Liver (tissue), 9 donors: ENCODE measurements around the gene NIP7. TPM values are rescaled to one million over a fixed set of nuclear protein-coding genes. Genes with fewer than 3 reads are reported as not detected.

Experiments
- DNase-seq: peaks from one replicate; pipeline ENCODE4 v3.0.0-alpha.2; 2017; ENCODE audit warnings: low spot score
- H3K27ac ChIP-seq, 2 donors: one replicate each; pipeline ENCODE4 v1.7.0; 2013; ENCODE audit warnings: inconsistent platforms in 2 of 2, low read length in 2 of 2, control low read depth in 1 of 2, low read depth in 1 of 2, mild to moderate bottlenecking in 1 of 2
- H3K27me3 ChIP-seq, 4 donors: one replicate each; pipeline versions ENCODE4 v1.6.1 to v1.7.0; 2013; ENCODE audit warnings: low read length in 3 of 4, inconsistent platforms in 1 of 4, mild to moderate bottlenecking in 1 of 4, moderate library complexity in 1 of 4; ENCODE audit not compliant: control insufficient read depth in 4 of 4, insufficient read depth in 4 of 4
- H3K36me3 ChIP-seq, 4 donors: one replicate each; pipeline versions ENCODE4 v1.6.1 to v1.7.0; 2013; ENCODE audit warnings: low read length in 3 of 4, mild to moderate bottlenecking in 3 of 4, low read depth in 1 of 4, moderate library complexity in 1 of 4; ENCODE audit not compliant: control insufficient read depth in 4 of 4, insufficient read depth in 3 of 4
- H3K4me1 ChIP-seq, 4 donors: one replicate each; pipeline versions ENCODE4 v1.6.1 to v1.7.0; 2013; ENCODE audit warnings: low read length in 3 of 4, mild to moderate bottlenecking in 3 of 4, moderate library complexity in 1 of 4; ENCODE audit not compliant: control insufficient read depth in 4 of 4, insufficient read depth in 4 of 4
- H3K4me3 ChIP-seq, 3 donors: one replicate each; pipeline versions ENCODE4 v1.6.1 to v1.7.0; 2013; ENCODE audit warnings: low read length in 3 of 3, control low read depth in 1 of 3, low read depth in 1 of 3, mild to moderate bottlenecking in 1 of 3
- H3K9ac ChIP-seq, 2 donors: one replicate each; pipeline ENCODE4 v1.7.0; 2013; ENCODE audit warnings: low read length in 2 of 2, mild to moderate bottlenecking in 2 of 2, moderate library complexity in 2 of 2, control low read depth in 1 of 2, low read depth in 1 of 2
- H3K9me3 ChIP-seq, 4 donors: one replicate each; pipeline versions ENCODE4 v1.6.1 to v1.7.0; 2013; ENCODE audit warnings: low read length in 3 of 4; ENCODE audit not compliant: control insufficient read depth in 4 of 4
- ATF3 ChIP-seq: IDR thresholded peaks from 2 replicates; pipeline ENCODE4 v1.6.1; 2016; ENCODE audit warnings: antibody characterized with exemption
- EGR1 ChIP-seq, 2 donors: IDR thresholded peaks; 2 replicates each; pipeline ENCODE4 v1.6.1; 2016 to 2018; ENCODE audit warnings: antibody characterized with exemption in 2 of 2, low read depth in 2 of 2
- FOXA1 ChIP-seq: IDR thresholded peaks from 2 replicates; pipeline ENCODE4 v1.6.1; 2016; ENCODE audit warnings: antibody characterized with exemption
- FOXA2 ChIP-seq: IDR thresholded peaks from 2 replicates; pipeline ENCODE4 v1.6.1; 2016; ENCODE audit warnings: antibody characterized with exemption
- GABPA ChIP-seq, 2 donors: IDR thresholded peaks in 1 of 2; conservative IDR thresholded peaks in 1 of 2; 2 replicates each; pipeline ENCODE4 v1.6.1; 2016; ENCODE audit warnings: antibody characterized with exemption in 2 of 2, mild to moderate bottlenecking in 1 of 2, moderate library complexity in 1 of 2
- HNF4A ChIP-seq, 2 donors: conservative IDR thresholded peaks; 2 replicates each; pipeline ENCODE4 v1.6.1; 2016; ENCODE audit warnings: antibody characterized with exemption in 2 of 2, mild to moderate bottlenecking in 2 of 2
- HNF4G ChIP-seq: IDR thresholded peaks from 2 replicates; pipeline ENCODE4 v1.6.1; 2016; ENCODE audit warnings: antibody characterized with exemption
- JUND ChIP-seq, 2 donors: IDR thresholded peaks; 2 replicates each; pipeline ENCODE4 v1.6.1; 2016; ENCODE audit warnings: antibody characterized with exemption in 2 of 2
- NR2F2 ChIP-seq: IDR thresholded peaks from 2 replicates; pipeline ENCODE4 v1.6.1; 2016; ENCODE audit warnings: antibody characterized with exemption
- RAD21 ChIP-seq, 2 donors: IDR thresholded peaks; 2 replicates each; pipeline ENCODE4 v1.6.1; 2016; ENCODE audit warnings: antibody characterized with exemption in 2 of 2, mild to moderate bottlenecking in 2 of 2
- RXRA ChIP-seq, 2 donors: IDR thresholded peaks; 2 replicates each; pipeline ENCODE4 v1.6.1; 2017 to 2018; ENCODE audit warnings: antibody characterized with exemption in 2 of 2, mild to moderate bottlenecking in 1 of 2
- SP1 ChIP-seq: IDR thresholded peaks from 2 replicates; pipeline ENCODE4 v1.6.1; 2018; ENCODE audit warnings: antibody characterized with exemption, mild to moderate bottlenecking
- TAF1 ChIP-seq: conservative IDR thresholded peaks from 2 replicates; pipeline ENCODE4 v1.6.1; 2016; ENCODE audit warnings: antibody characterized with exemption, mild to moderate bottlenecking
- YY1 ChIP-seq: IDR thresholded peaks from 2 replicates; pipeline ENCODE4 v1.6.1; 2016; ENCODE audit warnings: antibody characterized with exemption, mild to moderate bottlenecking
- ZBTB33 ChIP-seq: IDR thresholded peaks from 2 replicates; pipeline ENCODE4 v1.6.1; 2016; ENCODE audit warnings: antibody characterized with exemption
- WGBS: extraction: QIAGEN DNeasy Blood & Tissue Kit; methylation state at CpG from one replicate; pipeline ENCODE4 v1.1.7; 2013; 5-methylcytosine and 5-hydroxymethylcytosine counted together
- polyA plus RNA-seq, 2 donors: library from polyadenylated mRNA; stranded (reverse) in 1 of 2; unstranded in 1 of 2; fragments of 200-250 nt in 1 of 2; fragments of >200 nt in 1 of 2; fragmentation: Nextera tagmentation in 1 of 2; extraction: Ambion mirVana in 1 of 2; gene quantifications; one replicate each; pipeline versions ENCODE4 v1.2.1 to v1.2.3, GENCODE V29; 2013 to 2015
- total RNA-seq, 2 donors: library from RNA; depleted of rRNA; stranded (reverse); fragments of >200 nt; gene quantifications; one replicate each; pipeline ENCODE4 v1.2.3, GENCODE V29; 2014
- TF ChIP-seq, protein P1 (sequence below): IDR thresholded peaks from 2 replicates; pipeline ENCODE4 v1.6.1; 2016; ENCODE audit warnings: antibody characterized with exemption
- TF ChIP-seq, protein P2 (sequence below): fragments of 150-350 bp; IDR thresholded peaks from 2 replicates; pipeline ENCODE4 v1.5.1; 2017; ENCODE audit warnings: improper control_type of control experiment, low read depth, low read length; ENCODE audit not compliant: missing input control
- TF ChIP-seq, protein P3 (sequence below): IDR thresholded peaks from 2 replicates; pipeline ENCODE4 v1.6.1; 2016; ENCODE audit warnings: antibody characterized with exemption, mild to moderate bottlenecking
- donor health status: healthy.
- donor health status: healthy.
- donor health status: healthy.
- donor health status: healthy.
- donor health status: healthy.

Gene NIP7
- total and polyA plus RNA-seq, 4 donors: 7.4 to 14.0 (median 11.1) TPM

- 22% methylated on average over 7 of the region's 7 CpGs for WGBS
- H3K27ac ChIP-seq: peak overlapping the region; percentile 52 to 87
- TF ChIP-seq FOXA2 (peak; percentile 42), HNF4G (peak; percentile 98), ATF3 (no peak), TAF1 (no peak), JUND (IDR thresholded peaks at IDR 0.05) (peak; percentile 68 to 72), YY1 (peak; percentile 94), RAD21 (IDR thresholded peaks at IDR 0.05) (peak; percentile 45 to 48), GABPA (IDR thresholded peaks at IDR 0.05 in 1 of 2, conservative IDR thresholded peaks at IDR 0.05 in 1 of 2) (peak; percentile 13 to 71), SP1 (peak; percentile 99), RXRA (IDR thresholded peaks at IDR 0.05) (peak; percentile 94 to 95), NR2F2 (peak; percentile 26), ZBTB33 (peak; percentile 74), HNF4A (conservative IDR thresholded peaks at IDR 0.05) (peak; percentile 99), EGR1 (IDR thresholded peaks at IDR 0.05; ENCODE audit: low read depth in 2 of 2) (peak in 1 of 2 donors; percentile 25), FOXA1 (peak; percentile 72)
- TF ChIP-seq, protein P1, sequence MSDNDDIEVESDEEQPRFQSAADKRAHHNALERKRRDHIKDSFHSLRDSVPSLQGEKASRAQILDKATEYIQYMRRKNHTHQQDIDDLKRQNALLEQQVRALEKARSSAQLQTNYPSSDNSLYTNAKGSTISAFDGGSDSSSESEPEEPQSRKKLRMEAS: peak; percentile 93
- TF ChIP-seq, protein P2, sequence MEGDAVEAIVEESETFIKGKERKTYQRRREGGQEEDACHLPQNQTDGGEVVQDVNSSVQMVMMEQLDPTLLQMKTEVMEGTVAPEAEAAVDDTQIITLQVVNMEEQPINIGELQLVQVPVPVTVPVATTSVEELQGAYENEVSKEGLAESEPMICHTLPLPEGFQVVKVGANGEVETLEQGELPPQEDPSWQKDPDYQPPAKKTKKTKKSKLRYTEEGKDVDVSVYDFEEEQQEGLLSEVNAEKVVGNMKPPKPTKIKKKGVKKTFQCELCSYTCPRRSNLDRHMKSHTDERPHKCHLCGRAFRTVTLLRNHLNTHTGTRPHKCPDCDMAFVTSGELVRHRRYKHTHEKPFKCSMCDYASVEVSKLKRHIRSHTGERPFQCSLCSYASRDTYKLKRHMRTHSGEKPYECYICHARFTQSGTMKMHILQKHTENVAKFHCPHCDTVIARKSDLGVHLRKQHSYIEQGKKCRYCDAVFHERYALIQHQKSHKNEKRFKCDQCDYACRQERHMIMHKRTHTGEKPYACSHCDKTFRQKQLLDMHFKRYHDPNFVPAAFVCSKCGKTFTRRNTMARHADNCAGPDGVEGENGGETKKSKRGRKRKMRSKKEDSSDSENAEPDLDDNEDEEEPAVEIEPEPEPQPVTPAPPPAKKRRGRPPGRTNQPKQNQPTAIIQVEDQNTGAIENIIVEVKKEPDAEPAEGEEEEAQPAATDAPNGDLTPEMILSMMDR: no peak
- TF ChIP-seq, protein P3, sequence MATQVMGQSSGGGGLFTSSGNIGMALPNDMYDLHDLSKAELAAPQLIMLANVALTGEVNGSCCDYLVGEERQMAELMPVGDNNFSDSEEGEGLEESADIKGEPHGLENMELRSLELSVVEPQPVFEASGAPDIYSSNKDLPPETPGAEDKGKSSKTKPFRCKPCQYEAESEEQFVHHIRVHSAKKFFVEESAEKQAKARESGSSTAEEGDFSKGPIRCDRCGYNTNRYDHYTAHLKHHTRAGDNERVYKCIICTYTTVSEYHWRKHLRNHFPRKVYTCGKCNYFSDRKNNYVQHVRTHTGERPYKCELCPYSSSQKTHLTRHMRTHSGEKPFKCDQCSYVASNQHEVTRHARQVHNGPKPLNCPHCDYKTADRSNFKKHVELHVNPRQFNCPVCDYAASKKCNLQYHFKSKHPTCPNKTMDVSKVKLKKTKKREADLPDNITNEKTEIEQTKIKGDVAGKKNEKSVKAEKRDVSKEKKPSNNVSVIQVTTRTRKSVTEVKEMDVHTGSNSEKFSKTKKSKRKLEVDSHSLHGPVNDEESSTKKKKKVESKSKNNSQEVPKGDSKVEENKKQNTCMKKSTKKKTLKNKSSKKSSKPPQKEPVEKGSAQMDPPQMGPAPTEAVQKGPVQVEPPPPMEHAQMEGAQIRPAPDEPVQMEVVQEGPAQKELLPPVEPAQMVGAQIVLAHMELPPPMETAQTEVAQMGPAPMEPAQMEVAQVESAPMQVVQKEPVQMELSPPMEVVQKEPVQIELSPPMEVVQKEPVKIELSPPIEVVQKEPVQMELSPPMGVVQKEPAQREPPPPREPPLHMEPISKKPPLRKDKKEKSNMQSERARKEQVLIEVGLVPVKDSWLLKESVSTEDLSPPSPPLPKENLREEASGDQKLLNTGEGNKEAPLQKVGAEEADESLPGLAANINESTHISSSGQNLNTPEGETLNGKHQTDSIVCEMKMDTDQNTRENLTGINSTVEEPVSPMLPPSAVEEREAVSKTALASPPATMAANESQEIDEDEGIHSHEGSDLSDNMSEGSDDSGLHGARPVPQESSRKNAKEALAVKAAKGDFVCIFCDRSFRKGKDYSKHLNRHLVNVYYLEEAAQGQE: peak; percentile 86
- peaks cover 22 to 76% (median 60%) of the 10 kb centered on the region in 4 donors for H3K4me1 ChIP-seq
- peak overlapping the region in 1 of 3 donors; percentile 13 for H3K4me3 ChIP-seq
- no peak for DNase-seq
- no peaks in the 10 kb centered on the region for H3K9me3 ChIP-seq
- no peaks in the 10 kb centered on the region for H3K27me3 ChIP-seq
- H3K9ac ChIP-seq: peak overlapping the region in 1 of 2 donors; percentile 78
- H3K36me3 ChIP-seq: peaks cover 2 to 27% (median 15%) of the 10 kb centered on the region in 4 donors
Observed at GRCh38 chr16:69326172-69326873, 13.2 kb upstream of the NIP7 start.
